ENCODE results near the gene UCN3.

DNA sequence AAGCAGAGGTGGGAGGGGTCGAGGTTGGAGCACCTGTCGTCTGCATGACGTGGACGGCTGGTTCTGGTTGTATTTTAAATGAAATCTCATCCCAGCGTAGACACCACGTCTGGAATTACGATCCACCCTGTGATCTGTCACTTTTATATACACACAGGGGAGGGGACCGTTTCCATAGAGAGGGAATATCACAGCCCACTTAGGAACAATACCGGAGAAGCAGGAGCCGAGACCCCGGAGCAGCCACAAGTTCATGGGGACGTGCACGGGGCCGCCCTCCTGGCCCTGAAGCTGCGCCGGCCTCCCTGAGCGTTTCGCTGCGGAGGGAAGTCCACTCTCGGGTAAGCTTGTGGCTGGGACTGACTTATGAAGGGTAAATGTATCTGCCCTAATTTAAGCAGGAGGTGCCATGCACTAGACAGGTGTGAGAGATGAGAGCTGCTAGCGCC lies at the start of gene UCN3:
- TF ChIP-seq, protein P1, sequence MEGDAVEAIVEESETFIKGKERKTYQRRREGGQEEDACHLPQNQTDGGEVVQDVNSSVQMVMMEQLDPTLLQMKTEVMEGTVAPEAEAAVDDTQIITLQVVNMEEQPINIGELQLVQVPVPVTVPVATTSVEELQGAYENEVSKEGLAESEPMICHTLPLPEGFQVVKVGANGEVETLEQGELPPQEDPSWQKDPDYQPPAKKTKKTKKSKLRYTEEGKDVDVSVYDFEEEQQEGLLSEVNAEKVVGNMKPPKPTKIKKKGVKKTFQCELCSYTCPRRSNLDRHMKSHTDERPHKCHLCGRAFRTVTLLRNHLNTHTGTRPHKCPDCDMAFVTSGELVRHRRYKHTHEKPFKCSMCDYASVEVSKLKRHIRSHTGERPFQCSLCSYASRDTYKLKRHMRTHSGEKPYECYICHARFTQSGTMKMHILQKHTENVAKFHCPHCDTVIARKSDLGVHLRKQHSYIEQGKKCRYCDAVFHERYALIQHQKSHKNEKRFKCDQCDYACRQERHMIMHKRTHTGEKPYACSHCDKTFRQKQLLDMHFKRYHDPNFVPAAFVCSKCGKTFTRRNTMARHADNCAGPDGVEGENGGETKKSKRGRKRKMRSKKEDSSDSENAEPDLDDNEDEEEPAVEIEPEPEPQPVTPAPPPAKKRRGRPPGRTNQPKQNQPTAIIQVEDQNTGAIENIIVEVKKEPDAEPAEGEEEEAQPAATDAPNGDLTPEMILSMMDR (IDR thresholded peaks at IDR 0.05) = no peak
- no peak for TF ChIP-seq EP300 (IDR thresholded peaks at IDR 0.05)
